ENCODE data around the gene CHN1.

GRCh38 chr2:174749793-174750192 lies 255.4 kb downstream of the CHN1 start:
- TF ChIP-seq GTF2F1 (IDR thresholded peaks at IDR 0.05; ENCODE audit: borderline replicate concordance, low read depth, low read length) (no peak), CHD2 (IDR thresholded peaks at IDR 0.05; ENCODE audit: low read length) (no peak), RFX5 (IDR thresholded peaks at IDR 0.05; ENCODE audit: borderline replicate concordance, low read depth, low read length) (no peak), POLR2A (IDR thresholded peaks at IDR 0.05; ENCODE audit: control extremely low read depth in 1 of 2, low read depth in 2 of 2, low read length in 2 of 2) (no peak), YY1 (IDR thresholded peaks at IDR 0.05; ENCODE audit: low read depth, low read length) (no peak)

All from H1 (cell line).